Astrocyte of the cerebellum (primary cell): ENCODE measurements around the gene PRICKLE2.

Experiments
- DNase-seq: peaks from one replicate; pipeline ENCODE4 v3.0.0-alpha.2; 2011; ENCODE audit warnings: low read depth
- H3K4me3 ChIP-seq: 2 replicates; pipeline ENCODE4 v1.5.1; 2011; ENCODE audit warnings: mild to moderate bottlenecking, low read depth, low read length, moderate library complexity
- CTCF ChIP-seq: IDR thresholded peaks from 2 replicates; pipeline ENCODE4 v1.5.1; 2012; ENCODE audit warnings: low read length, low read depth, moderate library complexity, mild to moderate bottlenecking; ENCODE audit errors: missing control alignments
- in situ Hi-C: cut with HindIII; loops from 2 replicates; pipeline ENCODE4 v1.10.0; 2017; ENCODE audit warnings: low sequenced_read_pairs

The PRICKLE2 gene

GRCh38 chr3:64253689-64254088 is 28.4 kb upstream of the PRICKLE2 start:
- H3K4me3 ChIP-seq: no peak overlapping the region
- in situ Hi-C loops: no loop called here
- TF ChIP-seq CTCF: no peak
- no peak for DNase-seq

GRCh38 chr3:64251019-64251418 is 25.8 kb upstream of the PRICKLE2 start:
- in situ Hi-C loops: no loop called here
- no peak overlapping the region for H3K4me3 ChIP-seq
- TF ChIP-seq CTCF: no peak
- no peak for DNase-seq

- in situ Hi-C loops: no loop called here
- no peak for TF ChIP-seq CTCF
- DNase-seq: no peak
- no peak overlapping the region for H3K4me3 ChIP-seq
These were observed 22.9 kb upstream of the PRICKLE2 start for GRCh38 chr3:64247991-64248646.

GRCh38 chr3:64244011-64244942 is 19.0 kb upstream of the PRICKLE2 start:
- no peak overlapping the region for H3K4me3 ChIP-seq
- in situ Hi-C loops: no loop called here
- no peak for DNase-seq
- TF ChIP-seq CTCF: peak; percentile 41

GRCh38 chr3:64242435-64242834 is 17.2 kb upstream of the PRICKLE2 start:
- H3K4me3 ChIP-seq: no peak overlapping the region
- in situ Hi-C loops: no loop called here
- no peak for TF ChIP-seq CTCF
- DNase-seq: no peak

- no peak for TF ChIP-seq CTCF
- in situ Hi-C loops: no loop called here
- DNase-seq: no peak
- H3K4me3 ChIP-seq: no peak overlapping the region
These were observed 15.7 kb upstream of the PRICKLE2 start for GRCh38 chr3:64240959-64241358.
